Skeletal muscle cell (primary cell): ENCODE data around the gene STARD9.
"Not testable (repeated sequence)": the region's sequence is repeated elsewhere in the genome, so short reads cannot be mapped to it uniquely, and the experiment has no call there.

Experiments
- DNase-seq: peaks from one replicate; pipeline ENCODE4 v3.0.0-alpha.2; 2010; ENCODE audit warnings: low read depth
- H3K4me3 ChIP-seq: 2 replicates; pipeline ENCODE4 v1.5.1; 2011; ENCODE audit warnings: low read depth, mild to moderate bottlenecking, control low read depth, low read length, moderate library complexity

Gene STARD9

DNA sequence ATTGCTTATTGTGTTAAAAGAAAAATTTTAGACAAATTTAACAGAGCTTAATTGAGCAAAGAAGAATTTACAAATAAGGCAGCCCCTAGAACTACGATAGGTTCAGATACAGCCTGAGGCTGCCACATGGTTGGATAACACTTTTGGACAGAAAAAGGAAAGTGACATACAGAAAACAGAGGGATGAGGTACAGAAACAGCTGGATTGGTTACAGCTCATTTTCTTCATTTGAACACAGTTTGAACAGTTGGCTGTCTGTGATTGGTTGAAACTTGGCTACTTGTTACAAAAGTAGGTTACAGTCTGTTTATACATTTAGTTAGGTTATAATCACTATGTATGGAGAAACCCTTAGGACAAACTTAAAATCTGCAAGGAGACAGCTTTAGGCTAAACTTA lies 46.0 kb downstream of the STARD9 start:
- H3K4me3 ChIP-seq = no peak overlapping the region
- no peak for DNase-seq

DNA sequence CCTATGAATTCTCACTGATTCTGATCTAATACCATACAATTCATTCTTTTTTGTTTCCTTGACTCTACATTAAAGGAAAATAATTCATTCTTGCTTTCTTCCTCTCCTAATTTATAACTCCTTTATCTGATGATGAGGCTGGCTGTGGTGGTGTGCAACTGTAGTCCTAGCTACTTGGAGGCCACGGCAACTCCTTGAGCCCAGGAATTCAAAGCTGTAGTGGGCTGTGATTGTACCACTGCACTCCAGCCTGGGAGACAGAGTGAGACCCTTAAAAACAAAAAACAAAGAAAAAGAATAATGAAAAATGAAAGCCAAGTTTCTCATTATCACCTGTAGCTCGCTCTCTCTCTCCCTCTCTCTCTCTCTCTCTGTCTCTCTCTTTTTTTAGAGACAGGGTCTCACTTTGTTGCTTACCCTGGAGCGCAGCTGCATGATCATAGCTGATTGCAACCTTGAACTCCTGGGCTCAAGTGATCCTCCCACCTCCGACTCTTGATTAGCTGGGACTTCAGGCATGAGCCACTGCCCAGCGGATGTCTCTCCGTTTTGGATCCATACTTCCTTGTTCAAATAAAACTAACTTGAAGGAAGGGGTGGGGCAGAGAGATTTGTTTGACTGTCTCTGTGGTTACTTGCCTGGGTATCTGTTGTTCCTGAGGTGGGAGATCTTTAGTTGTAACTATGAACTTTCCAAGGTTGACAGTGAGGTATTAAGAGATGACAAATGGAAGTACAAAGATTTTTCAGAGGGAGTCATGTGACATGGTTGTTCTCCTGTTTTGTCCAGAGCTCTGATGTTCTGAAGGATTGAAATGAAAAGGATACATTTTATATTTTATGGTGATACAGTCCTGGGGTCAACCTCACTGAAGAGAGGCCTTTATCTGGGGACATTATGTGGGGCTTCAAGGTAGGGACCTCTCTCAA lies 46.9 kb downstream of the STARD9 start:
- no peak for DNase-seq
- H3K4me3 ChIP-seq = no peak overlapping the region

DNA sequence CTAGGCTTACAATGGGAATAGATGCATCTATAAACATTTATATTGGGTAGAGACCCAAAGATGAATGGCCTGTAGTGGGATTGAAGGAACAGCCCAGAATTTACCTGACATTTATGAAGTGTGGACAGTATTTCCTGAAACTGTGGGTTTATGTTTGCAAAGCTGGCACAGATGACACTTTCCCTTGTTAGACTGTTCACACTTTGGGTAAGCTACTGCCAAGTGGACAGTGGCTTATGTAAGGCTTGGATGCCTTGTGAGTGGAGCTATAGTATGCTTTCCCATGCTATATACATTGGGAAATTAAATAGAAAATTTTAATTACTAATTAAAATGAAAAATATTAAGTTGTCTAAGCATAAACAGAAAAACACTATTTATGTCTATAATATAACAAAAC lies 48.5 kb downstream of the STARD9 start:
- DNase-seq = no peak
- H3K4me3 ChIP-seq = no peak overlapping the region

DNA sequence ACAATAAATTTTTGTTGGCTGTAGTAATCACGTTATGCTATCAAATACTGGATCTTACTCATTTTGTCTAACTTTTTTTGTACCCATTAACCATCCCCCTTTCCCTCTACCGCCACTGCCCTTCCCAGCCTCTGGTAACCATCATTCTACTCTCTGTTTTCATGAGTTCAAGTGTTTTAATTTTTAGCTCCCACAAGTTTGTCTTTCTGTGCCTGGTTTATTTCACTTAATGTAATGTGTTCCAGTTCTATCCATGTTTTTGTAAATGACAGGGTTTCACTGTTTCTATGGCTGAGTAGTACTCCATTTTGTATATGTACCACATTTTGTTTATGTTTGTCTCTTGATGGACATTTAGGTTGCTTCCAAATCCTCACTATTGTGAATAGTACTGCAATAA lies 52.1 kb downstream of the STARD9 start:
- no peak overlapping the region for H3K4me3 ChIP-seq
- DNase-seq = no peak

DNA sequence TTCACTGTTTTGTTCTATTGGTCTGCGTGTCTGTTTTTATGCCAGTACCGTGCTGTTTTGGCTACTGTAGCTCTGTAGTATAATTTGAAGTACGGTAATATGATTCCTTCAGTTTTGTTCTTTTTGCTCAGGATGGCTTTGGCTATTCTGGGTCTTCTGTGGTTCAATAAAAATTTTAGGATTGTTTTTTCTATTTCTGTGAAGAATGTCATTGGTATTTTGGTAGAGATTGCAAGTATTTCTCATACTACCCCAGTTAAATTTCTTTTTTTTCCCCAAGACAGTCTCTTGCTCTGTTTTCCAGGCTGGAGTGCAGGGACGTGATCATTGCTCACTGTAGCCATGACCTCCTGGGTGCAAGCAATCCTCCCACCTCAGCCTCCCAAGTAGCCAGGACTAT lies 53.4 kb downstream of the STARD9 start:
- no peak overlapping the region for H3K4me3 ChIP-seq
- DNase-seq = no peak

DNA sequence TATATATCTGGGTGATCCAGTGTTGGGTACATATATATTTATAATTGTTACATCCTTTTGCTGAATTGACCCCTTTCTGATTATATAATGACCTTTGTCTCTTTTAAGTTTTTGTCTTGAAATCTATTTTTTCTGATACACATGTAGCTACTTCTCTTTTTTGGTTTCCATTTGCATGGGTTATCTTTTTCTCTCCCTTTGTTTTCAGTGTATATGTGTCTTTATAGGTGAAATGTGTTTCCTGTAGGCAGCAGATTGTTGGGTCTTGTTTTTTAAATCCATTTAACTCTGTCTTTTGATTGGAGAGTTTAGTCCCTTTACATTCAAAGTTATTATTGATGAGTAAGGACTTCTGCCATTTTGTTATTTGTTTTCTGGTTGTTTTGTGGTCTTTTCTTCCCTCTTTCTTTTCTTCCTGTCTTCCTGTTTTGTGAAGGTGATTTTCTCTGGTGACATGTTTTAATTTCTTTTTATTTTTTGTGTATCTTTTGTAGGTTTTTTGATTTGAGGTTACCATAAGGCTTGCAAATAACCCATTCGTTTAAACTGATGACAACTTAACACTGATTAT lies 56.8 kb downstream of the STARD9 start:
- H3K4me3 ChIP-seq = no peak overlapping the region
- DNase-seq = no peak

DNA sequence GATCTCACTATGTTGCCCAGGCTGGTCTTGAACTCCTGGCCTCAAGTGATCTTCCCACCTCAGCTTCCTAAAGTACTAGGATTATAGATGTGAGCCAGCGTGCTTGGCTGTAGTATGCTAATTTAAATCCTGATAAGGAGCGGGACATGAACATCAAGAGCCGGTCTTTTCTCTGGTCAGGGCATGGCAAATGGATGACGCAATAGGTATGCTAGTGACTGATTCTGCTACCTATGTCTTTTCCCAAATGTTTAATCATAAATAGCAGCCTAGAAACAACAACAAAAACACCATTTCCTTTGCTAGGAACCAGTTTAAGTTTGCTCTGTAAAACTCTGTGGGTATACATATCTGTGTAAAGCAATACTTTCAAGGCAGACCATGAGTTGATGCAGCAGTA lies 64.7 kb downstream of the STARD9 start:
- DNase-seq = no peak

DNA sequence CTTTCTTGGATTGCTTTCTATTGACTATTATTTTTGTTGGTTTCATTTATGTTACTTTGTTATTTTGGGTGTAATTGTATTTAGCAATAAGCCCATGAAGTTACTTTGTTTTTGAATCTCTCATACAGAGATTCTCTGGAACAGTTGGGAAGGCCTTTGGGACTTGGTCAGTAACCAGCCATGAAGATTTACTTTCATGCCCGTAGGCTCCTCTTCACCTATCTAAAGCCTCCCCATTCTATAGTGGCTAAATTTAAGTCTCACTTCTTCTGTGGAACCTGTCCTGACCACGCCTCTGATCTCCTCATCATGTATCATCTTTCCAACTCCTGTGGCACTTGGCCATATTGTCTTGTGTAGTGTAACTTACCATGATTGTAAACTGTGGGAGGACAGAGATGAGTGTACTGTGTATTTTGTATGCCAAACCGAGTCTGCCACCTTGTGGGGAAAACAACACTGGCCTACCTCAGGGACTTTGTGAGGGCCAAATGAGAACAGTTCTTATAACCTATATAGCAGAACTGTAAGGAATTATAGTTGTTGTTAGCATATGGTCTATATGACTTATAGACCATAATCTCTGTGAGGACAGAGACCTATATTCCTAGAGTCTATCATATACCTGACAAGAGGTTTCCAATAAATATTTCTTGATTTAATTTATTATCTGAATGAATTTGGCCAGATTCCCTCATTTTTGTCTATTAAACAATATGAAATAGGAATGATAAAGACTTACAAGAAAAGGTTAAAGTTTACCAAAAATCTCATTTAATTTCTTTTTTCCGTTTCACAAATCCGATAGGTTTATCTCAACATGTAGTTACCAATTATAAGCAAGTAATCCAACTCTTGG lies 75.0 kb downstream of the STARD9 start:
- H3K4me3 ChIP-seq = no peak overlapping the region
- DNase-seq = peak; percentile 61

More for the DNA sequence above, 64.7 kb downstream of the STARD9 start:
- no peak overlapping the region for H3K4me3 ChIP-seq

DNA sequence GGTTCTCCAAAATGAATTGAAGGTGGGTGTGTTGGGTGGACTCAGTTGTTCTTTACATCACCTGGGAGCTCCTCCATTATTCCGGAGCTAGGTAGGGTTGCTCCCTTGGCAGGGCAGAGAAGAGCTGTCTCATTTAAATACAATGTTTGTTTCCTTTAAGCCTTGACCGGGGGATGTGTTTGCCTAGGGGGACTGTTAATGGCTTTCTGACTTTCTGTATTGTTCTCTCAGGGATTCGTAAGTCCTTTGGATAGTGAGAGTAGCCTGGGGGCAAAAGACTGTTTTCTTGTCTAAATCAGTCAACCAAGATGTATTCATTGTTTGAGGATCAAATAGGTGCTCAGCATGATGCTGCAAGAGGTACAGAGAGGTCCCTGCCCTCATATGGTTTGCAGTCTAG lies 90.4 kb downstream of the STARD9 start:
- H3K4me3 ChIP-seq = no peak overlapping the region
- no peak for DNase-seq

DNA sequence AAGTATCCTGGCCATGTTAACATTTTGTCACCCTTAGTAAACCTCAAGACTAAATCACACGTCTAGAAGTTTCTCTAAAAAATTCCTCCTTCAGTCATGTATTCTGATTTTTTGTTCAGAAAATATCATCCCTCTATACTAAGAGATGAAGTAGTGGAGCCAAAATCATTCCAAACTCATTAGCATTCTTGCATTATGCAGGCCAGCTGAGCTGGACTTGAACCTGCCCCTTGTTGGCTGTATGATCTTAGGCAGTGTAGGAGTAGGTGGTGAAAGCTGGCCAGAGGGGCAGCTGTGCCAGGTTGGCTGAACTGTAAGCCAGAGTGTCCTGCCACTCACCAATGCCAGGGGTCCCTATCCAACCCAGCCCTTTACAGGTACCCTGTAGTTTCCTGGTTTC lies 92.4 kb downstream of the STARD9 start:
- DNase-seq = no peak
- H3K4me3 ChIP-seq = no peak overlapping the region

DNA sequence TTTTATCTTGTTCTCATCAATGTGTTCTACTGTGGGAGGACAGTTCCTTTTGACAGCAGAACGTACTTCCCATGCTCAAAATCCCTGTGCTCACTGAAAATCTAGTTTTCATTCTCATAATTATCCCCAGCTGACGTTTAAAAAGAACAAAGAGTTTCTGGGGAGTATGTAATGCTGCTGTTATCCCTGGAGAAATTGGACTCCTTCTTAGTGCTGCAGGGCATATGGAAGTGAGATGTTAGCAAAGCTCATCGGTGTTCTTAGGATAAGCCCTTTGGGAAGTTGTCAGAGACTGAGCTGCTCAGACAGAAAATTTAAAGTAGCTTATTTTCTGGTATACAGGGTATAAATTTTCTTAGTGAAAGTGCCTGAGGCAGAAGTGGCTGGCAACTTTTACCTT lies 95.0 kb downstream of the STARD9 start:
- DNase-seq = no peak

DNA sequence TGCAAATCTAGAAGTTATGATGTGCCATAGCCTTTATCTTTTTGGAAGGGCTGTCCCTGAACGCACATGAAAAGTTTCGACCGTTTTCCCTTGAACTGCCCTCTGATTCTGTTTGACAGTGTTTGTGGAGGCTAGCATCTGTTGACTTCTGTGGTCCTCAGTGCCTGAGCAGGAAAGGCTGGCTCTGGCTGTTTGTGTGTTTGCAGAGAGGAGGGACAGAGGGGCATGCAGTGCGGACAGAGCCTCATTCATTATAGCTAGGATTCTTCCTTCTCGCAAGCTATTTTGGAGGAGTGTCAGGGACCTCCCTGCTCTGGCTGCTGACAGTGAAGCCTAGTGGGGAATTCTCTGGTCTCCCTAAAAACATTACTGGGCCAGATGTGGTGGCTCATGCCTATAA lies 97.0 kb downstream of the STARD9 start:
- DNase-seq = no peak
- H3K4me3 ChIP-seq = no peak overlapping the region

More for the DNA sequence above, 95.0 kb downstream of the STARD9 start:
- H3K4me3 ChIP-seq = no peak overlapping the region

DNA sequence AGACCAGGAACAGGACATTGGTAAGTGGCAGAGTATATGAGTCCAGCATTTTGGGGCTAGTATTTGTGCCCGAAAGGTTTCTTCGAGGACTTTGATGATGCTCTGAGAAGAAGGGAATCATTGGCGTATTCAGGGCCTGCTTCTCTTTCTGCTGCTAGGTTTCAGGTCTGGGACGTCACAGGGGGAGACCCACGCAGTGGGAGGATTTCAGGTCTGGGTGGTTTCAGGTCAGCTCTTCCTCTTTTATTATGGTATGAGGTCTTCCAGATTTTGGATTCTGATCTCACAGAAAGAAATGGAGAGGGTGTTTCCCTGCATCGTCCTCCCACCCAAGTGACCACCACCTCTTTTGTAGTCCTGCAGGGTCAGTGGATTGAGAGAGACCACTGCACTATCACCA lies 99.1 kb downstream of the STARD9 start:
- no peak for DNase-seq
- H3K4me3 ChIP-seq = no peak overlapping the region

DNA sequence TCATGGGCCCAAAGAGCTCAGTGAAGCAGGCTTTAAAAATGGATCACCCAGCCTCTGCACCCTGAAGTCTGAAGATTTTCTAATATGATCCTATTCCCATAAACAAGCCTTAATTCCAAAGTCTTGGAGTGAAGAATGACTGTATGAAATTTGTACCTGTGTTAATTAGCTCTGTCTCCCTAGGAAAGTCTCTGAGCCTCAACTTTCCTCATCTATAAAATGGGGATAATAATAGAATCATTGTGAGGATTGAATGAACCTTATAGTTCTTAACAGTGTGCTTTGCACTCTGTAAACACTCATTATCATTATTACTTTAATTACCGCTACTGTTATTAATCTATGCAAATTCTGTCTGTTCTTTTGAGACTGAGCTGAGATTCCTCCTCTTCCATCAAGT lies 99.6 kb downstream of the STARD9 start:
- no peak overlapping the region for H3K4me3 ChIP-seq
- DNase-seq = no peak

DNA sequence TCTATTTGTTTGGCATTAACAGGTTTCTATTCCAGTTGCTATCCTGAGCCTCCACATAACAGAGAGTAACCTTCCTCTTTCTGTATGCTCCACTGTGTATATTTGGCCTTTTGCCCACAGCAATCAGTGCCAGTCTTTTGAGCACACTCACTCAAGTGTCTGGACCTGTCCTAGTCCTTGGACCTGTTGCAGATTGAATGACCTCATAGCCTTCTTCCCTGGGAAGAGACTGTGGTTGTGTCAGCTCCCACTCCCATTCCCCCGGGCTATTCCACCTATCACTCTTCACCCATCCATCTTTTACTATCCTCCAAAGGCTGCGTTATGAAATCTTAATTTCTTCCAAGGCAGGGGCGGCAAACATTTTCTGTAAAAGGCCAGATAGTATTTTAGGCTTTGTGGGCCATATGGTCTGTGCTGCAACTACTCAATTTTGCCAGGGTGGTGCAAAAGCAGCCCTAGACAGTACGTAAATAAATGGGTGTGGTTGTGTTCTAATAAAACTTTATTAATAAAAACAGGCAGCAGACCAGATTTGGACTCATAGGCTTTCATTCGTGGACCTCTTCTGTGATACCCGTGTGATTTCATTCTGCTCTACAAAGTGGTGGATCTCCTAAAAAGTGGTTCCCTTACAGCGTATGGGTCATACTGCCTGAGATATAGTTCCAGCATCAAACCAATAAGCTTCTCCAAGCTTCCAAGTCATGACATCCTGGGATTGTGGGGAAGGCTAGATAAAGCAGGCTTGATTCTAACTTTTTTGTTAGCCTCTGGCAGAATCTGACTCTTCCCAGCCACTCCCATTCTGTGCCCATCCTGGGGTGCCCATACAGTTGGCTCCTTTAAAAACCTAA lies 104.1 kb downstream of the STARD9 start:
- no peak for DNase-seq
- H3K4me3 ChIP-seq = no peak overlapping the region

DNA sequence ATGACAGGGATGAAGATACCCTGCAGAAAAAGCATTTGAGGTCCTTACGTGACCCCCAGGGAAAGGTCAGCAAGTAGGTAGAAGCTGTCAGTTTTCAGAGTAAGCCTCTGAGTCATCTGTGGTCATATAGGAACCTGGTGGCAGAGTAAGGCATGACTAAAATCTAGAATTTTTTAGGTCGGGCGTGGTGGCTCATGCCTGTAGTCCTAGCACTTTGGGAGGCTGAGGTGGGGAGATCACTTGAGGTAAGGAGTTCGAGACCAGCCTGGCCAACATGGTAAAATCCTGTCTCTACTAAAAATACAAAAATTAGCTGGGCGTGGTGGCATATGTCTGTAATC lies 104.7 kb downstream of the STARD9 start:
- H3K4me3 ChIP-seq, DNase-seq: not testable (repeated sequence)

DNA sequence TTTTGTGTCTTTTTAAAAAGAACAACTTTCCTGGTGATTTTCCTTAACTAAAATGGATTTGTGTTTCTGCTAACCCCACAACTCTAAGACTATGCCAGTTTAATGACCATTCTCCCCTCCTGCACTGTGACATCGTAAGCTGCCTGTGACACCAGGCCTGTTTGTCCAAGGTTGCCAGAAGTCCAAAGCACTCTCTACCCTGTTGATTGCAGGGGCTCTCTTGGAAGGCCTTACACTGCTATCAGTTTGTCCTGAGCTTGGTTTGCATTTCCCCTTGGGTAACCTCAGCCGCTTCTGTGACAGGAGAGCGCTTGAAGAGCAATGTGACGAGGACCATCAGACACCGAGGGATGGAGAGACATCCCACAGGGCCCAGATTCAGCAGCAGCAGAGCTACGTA lies 105.7 kb downstream of the STARD9 start:
- no peak for DNase-seq
- no peak overlapping the region for H3K4me3 ChIP-seq

DNA sequence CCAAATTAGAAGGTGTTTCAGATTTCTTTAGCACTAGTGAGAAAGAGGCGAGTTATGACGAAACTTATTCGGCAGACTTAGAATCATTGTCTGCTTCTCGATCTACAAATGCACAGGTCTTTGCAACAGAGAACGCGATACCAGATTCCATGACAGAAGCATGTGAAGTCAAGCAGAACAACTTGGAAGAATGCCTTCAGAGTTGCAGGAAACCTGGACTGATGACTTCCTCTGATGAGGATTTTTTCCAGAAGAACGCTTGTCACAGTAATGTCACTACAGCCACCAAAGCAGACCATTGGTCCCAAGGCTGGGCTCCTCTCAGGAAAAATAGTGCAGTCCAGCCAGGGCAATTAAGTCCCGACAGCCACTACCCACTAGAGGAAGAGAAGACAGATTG lies 110.9 kb downstream of the STARD9 start:
- H3K4me3 ChIP-seq = no peak overlapping the region
- DNase-seq = no peak

DNA sequence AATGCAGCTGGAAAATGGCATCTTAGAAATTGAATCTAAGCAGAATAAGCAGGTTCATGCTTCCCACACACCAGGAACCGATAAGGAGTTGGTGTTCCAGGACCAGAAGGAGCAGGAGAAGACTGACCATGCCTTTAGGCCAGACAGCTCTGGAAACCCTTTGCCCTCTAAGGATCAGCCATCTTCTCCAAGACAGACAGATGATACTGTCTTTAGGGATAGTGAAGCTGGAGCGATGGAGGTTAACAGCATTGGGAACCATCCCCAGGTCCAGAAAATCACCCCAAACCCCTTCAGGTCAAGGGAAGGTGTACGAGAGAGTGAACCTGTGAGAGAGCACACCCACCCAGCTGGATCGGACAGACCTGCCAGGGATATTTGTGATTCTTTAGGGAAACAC lies 112.3 kb downstream of the STARD9 start:
- no peak overlapping the region for H3K4me3 ChIP-seq
- DNase-seq = no peak
